GM19468 (cell line): ENCODE data around the gene ZNF831.

Experiments
- ATAC-seq: cut with Tn5 transposase; IDR thresholded peaks from one replicate; pipeline ENCODE4 v1.9.1; 2021; ENCODE audit warnings: mild to moderate bottlenecking, moderate library complexity, moderate number of reproducible peaks; ENCODE audit not compliant: unreplicated experiment; ENCODE audit errors: extremely low read depth

Gene ZNF831

GRCh38 chr20:59177266-59178250 lies 13.9 kb downstream of the ZNF831 start:
- ATAC-seq = no peak

- ATAC-seq = no peak
Observed at GRCh38 chr20:59178983-59179595, 15.5 kb downstream of the ZNF831 start.

GRCh38 chr20:59179988-59180387 lies 16.4 kb downstream of the ZNF831 start:
- no peak for ATAC-seq

GRCh38 chr20:59181936-59182335 lies 18.3 kb downstream of the ZNF831 start:
- ATAC-seq = no peak

- ATAC-seq = no peak
Observed at GRCh38 chr20:59182401-59183044, 18.9 kb downstream of the ZNF831 start.

- ATAC-seq = no peak
Observed at GRCh38 chr20:59183751-59184150, 20.1 kb downstream of the ZNF831 start.

- ATAC-seq = no peak
Observed at GRCh38 chr20:59184880-59185447, 21.3 kb downstream of the ZNF831 start.

GRCh38 chr20:59185809-59186208 lies 22.2 kb downstream of the ZNF831 start:
- ATAC-seq = no peak

- ATAC-seq = no peak
Observed at GRCh38 chr20:59190466-59190865, 26.8 kb downstream of the ZNF831 start.

- ATAC-seq = no peak
Observed at GRCh38 chr20:59191036-59191755, 27.6 kb downstream of the ZNF831 start.

GRCh38 chr20:59191756-59192532 lies 28.3 kb downstream of the ZNF831 start:
- ATAC-seq = no peak

GRCh38 chr20:59192533-59192896 lies 28.9 kb downstream of the ZNF831 start:
- no peak for ATAC-seq

- no peak for ATAC-seq
Observed at GRCh38 chr20:59193325-59193724, 29.7 kb downstream of the ZNF831 start.

GRCh38 chr20:59194023-59194935 lies 30.7 kb downstream of the ZNF831 start:
- ATAC-seq = no peak

- no peak for ATAC-seq
Observed at GRCh38 chr20:59195316-59195993, 31.8 kb downstream of the ZNF831 start.

GRCh38 chr20:59204165-59204894 lies 40.7 kb downstream of the ZNF831 start:
- ATAC-seq = no peak

GRCh38 chr20:59205044-59205443 lies 41.4 kb downstream of the ZNF831 start:
- ATAC-seq = no peak
